GM12892 (cell line): ENCODE data around the gene ABHD16B.

Experiments used
- DNase-seq: peaks from one replicate; pipeline ENCODE4 v3.0.0; 2011; ENCODE audit not compliant: insufficient read length
- FAIRE-seq: peaks from 2 replicates; lab custom pipeline; 2011; peaks lifted over from hg19 to GRCh38; lab: Jason Lieb, UNC
- POLR2A ChIP-seq: IDR thresholded peaks from 2 replicates; pipeline ENCODE4 v1.6.1; 2011; ENCODE audit warnings: low read depth, low read length, control low read depth
- POLR2AphosphoS5 ChIP-seq: IDR thresholded peaks from 2 replicates; pipeline ENCODE4 v1.6.1; 2011; ENCODE audit warnings: low read depth, low read length, control low read depth
- TAF1 ChIP-seq: IDR thresholded peaks from 2 replicates; pipeline ENCODE4 v1.6.1; 2011; ENCODE audit warnings: low read depth, mild to moderate bottlenecking, control low read depth, low read length, borderline replicate concordance

ABHD16B gene

GRCh38 chr20:63881451-63882226 lies 20.3 kb downstream of the ABHD16B start:
- no peak for FAIRE-seq
- DNase-seq = no peak
- TF ChIP-seq TAF1 = no peak
- no peak for TF ChIP-seq POLR2AphosphoS5
- no peak for TF ChIP-seq POLR2A

GRCh38 chr20:63882257-63883200 lies 21.2 kb downstream of the ABHD16B start:
- DNase-seq (no peak), FAIRE-seq (no peak)
- no peak for TF ChIP-seq TAF1
- no peak for TF ChIP-seq POLR2AphosphoS5
- no peak for TF ChIP-seq POLR2A

- no peak for TF ChIP-seq POLR2A
- no peak for TF ChIP-seq TAF1
- TF ChIP-seq POLR2AphosphoS5 = no peak
- FAIRE-seq (no peak), DNase-seq (no peak)
Measured at GRCh38 chr20:63883201-63883593, 21.9 kb downstream of the ABHD16B start.

GRCh38 chr20:63884506-63885263 lies 23.4 kb downstream of the ABHD16B start:
- FAIRE-seq = no peak

GRCh38 chr20:63885264-63886053 lies 24.2 kb downstream of the ABHD16B start:
- TF ChIP-seq POLR2AphosphoS5 (no peak), TAF1 (no peak), POLR2A (no peak)
- FAIRE-seq (no peak), DNase-seq (no peak)

More at GRCh38 chr20:63884506-63885263, 23.4 kb downstream of the ABHD16B start:
- no peak for DNase-seq
- TF ChIP-seq POLR2A (no peak), POLR2AphosphoS5 (no peak), TAF1 (no peak)

- TF ChIP-seq POLR2AphosphoS5 = no peak
- no peak for TF ChIP-seq POLR2A
- no peak for TF ChIP-seq TAF1
- DNase-seq (no peak), FAIRE-seq (no peak)
Measured at GRCh38 chr20:63886054-63886419, 24.7 kb downstream of the ABHD16B start.

GRCh38 chr20:63886921-63887320 lies 25.6 kb downstream of the ABHD16B start:
- FAIRE-seq (no peak), DNase-seq (no peak)
- TF ChIP-seq POLR2A = no peak
- TF ChIP-seq TAF1 = no peak
- no peak for TF ChIP-seq POLR2AphosphoS5

- DNase-seq (no peak), FAIRE-seq (no peak)
- TF ChIP-seq POLR2AphosphoS5 (no peak), POLR2A (no peak), TAF1 (no peak)
Measured at GRCh38 chr20:63889241-63890200, 28.2 kb downstream of the ABHD16B start.

GRCh38 chr20:63890201-63890576 lies 28.9 kb downstream of the ABHD16B start:
- DNase-seq (no peak), FAIRE-seq (no peak)
- TF ChIP-seq POLR2A (no peak), TAF1 (no peak), POLR2AphosphoS5 (no peak)
